Esophagus squamous epithelium (tissue), 5 donors: Measurements from ENCODE around the gene CAPN2. TPM values are rescaled to one million over a fixed set of nuclear protein-coding genes. Genes with fewer than 3 reads are reported as not detected.

Source experiments
- DNase-seq: peaks from one replicate; lab custom pipeline; 2025; lab: John Stamatoyannopoulos, UW
- H3K27ac ChIP-seq, 4 donors: fragments of 200-600 bp; sonication (generic); one replicate each; pipeline ENCODE4 v1.5.1; 2016 to 2019; ENCODE audit warnings: mild to moderate bottlenecking in 1 of 4
- H3K27me3 ChIP-seq, 4 donors: fragments of 200-600 bp; sonication (generic); 1 replicate in 3 of 4; 2 replicates in 1 of 4; pipeline versions ENCODE4 v1.5.1 to v1.6.0; 2017 to 2021; ENCODE audit warnings: antibody characterized with exemption in 1 of 4
- H3K36me3 ChIP-seq, 3 donors: fragments of 200-600 bp; sonication (generic); one replicate each; pipeline ENCODE4 v1.5.1; 2016 to 2019
- H3K4me1 ChIP-seq, 3 donors: fragments of 200-600 bp; sonication (generic); one replicate each; pipeline ENCODE4 v1.5.1; 2017 to 2019
- H3K4me3 ChIP-seq, 4 donors: fragments of 200-600 bp; sonication (generic); 1 replicate in 3 of 4; 2 replicates in 1 of 4; pipeline ENCODE4 v1.5.1; 2016 to 2019; ENCODE audit warnings: mild to moderate bottlenecking in 2 of 4, moderate library complexity in 1 of 4
- H3K9me3 ChIP-seq, 3 donors: fragments of 200-600 bp; sonication (generic); one replicate each; pipeline ENCODE4 v1.5.1; 2016 to 2019
- CTCF ChIP-seq, 6 experiments: fragments of 450-650 bp in 4 of 6; fragments of 200-600 bp in 2 of 6; sonication (generic) in 2 of 6; IDR thresholded peaks; one replicate each; pipeline ENCODE4 v1.5.1; 2016 to 2019; ENCODE audit warnings: antibody characterized with exemption in 6 of 6, mild to moderate bottlenecking in 4 of 6, moderate library complexity in 4 of 6
- POLR2A ChIP-seq, 4 donors: fragments of 450-650 bp; IDR thresholded peaks; one replicate each; pipeline ENCODE4 v1.6.1; 2017; ENCODE audit warnings: antibody characterized with exemption in 4 of 4, mild to moderate bottlenecking in 4 of 4, moderate library complexity in 3 of 4
- WGBS, 2 donors: methylation state at CpG; one replicate each; pipeline ENCODE4 v1.1.5; 2018; 5-methylcytosine and 5-hydroxymethylcytosine counted together
- intact Hi-C: fragments of 100-400 bp; cut with DNase I; formaldehyde crosslinking; loops from one replicate; pipeline ENCODE4 v1.15.0; 2022
- total RNA-seq, 4 donors: library from RNA; depleted of rRNA; stranded (reverse); fragments of >200 nt; gene quantifications; one replicate each; pipeline ENCODE4 v1.1.0, GENCODE V29; 2016
- donor health status: DM: yes; HTN: yes; CAD: no.

Gene CAPN2
- total RNA-seq, 4 donors from 2014 or later = 145 to 234 (median 177) TPM

- intact Hi-C loops = no loop called here
- TF ChIP-seq POLR2A (IDR thresholded peaks at IDR 0.05) = no peak
- TF ChIP-seq CTCF (IDR thresholded peaks at IDR 0.05) = no peak
- Histone ChIP-seq H3K4me1 (peaks cover 0 to 10% (median 0%) of the 10 kb centered on the region in 3 donors), H3K9me3 (no peaks in the 10 kb centered on the region), H3K27ac (no peak overlapping the region), H3K27me3 (no peaks in the 10 kb centered on the region), H3K4me3 (no peak overlapping the region), H3K36me3 (peaks cover 32 to 100% (median 73%) of the 10 kb centered on the region in 3 donors)
- WGBS, 2 donors = 86 to 89% methylated on average over 10 to 13 of the region's 13 CpGs
- DNase-seq = no peak
Measured at GRCh38 chr1:223759273-223759672, 46.9 kb downstream of the CAPN2 start.

GRCh38 chr1:223760833-223761232, 48.5 kb downstream of the CAPN2 start:
- Histone ChIP-seq H3K4me1 (peaks cover 0 to 10% (median 0%) of the 10 kb centered on the region in 3 donors), H3K9me3 (no peaks in the 10 kb centered on the region), H3K36me3 (peaks cover 23 to 100% (median 64%) of the 10 kb centered on the region in 3 donors), H3K27ac (no peak overlapping the region), H3K27me3 (no peaks in the 10 kb centered on the region), H3K4me3 (no peak overlapping the region)
- no peak for DNase-seq
- intact Hi-C loops = no loop called here
- WGBS, 2 donors = 83 to 84% methylated on average over 6 of the region's 6 CpGs
- no peak for TF ChIP-seq POLR2A (IDR thresholded peaks at IDR 0.05)
- TF ChIP-seq CTCF (IDR thresholded peaks at IDR 0.05) = no peak

GRCh38 chr1:223761411-223761810, 49.1 kb downstream of the CAPN2 start:
- peaks cover 21 to 100% (median 60%) of the 10 kb centered on the region in 3 donors for H3K36me3 ChIP-seq
- no peaks in the 10 kb centered on the region for H3K27me3 ChIP-seq
- TF ChIP-seq CTCF (IDR thresholded peaks at IDR 0.05) (no peak), POLR2A (IDR thresholded peaks at IDR 0.05) (no peak)
- peaks cover 0 to 8% (median 0%) of the 10 kb centered on the region in 3 donors for H3K4me1 ChIP-seq
- intact Hi-C loops = no loop called here
- H3K4me3 ChIP-seq = no peak overlapping the region
- 84 to 86% methylated on average over 6 to 7 of the region's 7 CpGs for WGBS, 2 donors
- no peaks in the 10 kb centered on the region for H3K9me3 ChIP-seq
- DNase-seq = no peak
- no peak overlapping the region for H3K27ac ChIP-seq

GRCh38 chr1:223763251-223763650, 50.9 kb downstream of the CAPN2 start:
- H3K27me3 ChIP-seq = no peaks in the 10 kb centered on the region
- H3K4me1 ChIP-seq = no peaks in the 10 kb centered on the region
- intact Hi-C loops = no loop called here
- DNase-seq = no peak
- no peak overlapping the region for H3K27ac ChIP-seq
- no peak for TF ChIP-seq POLR2A (IDR thresholded peaks at IDR 0.05)
- H3K9me3 ChIP-seq = no peaks in the 10 kb centered on the region
- WGBS, 2 donors = 90 to 94% methylated on average over 5 of the region's 5 CpGs
- H3K4me3 ChIP-seq = no peak overlapping the region
- peaks cover 21 to 90% (median 52%) of the 10 kb centered on the region in 3 donors for H3K36me3 ChIP-seq

- no peak overlapping the region for H3K4me3 ChIP-seq
- H3K4me1 ChIP-seq = no peaks in the 10 kb centered on the region
- TF ChIP-seq CTCF (IDR thresholded peaks at IDR 0.05) = no peak
- no peak for TF ChIP-seq POLR2A (IDR thresholded peaks at IDR 0.05)
- peaks cover 21 to 86% (median 46%) of the 10 kb centered on the region in 3 donors for H3K36me3 ChIP-seq
- H3K27ac ChIP-seq = no peak overlapping the region
- no peaks in the 10 kb centered on the region for H3K27me3 ChIP-seq
- intact Hi-C loops = no loop called here
- 80 to 86% methylated on average over 1 to 3 of the region's 5 CpGs for WGBS, 2 donors
- no peaks in the 10 kb centered on the region for H3K9me3 ChIP-seq
- no peak for DNase-seq
Measured at GRCh38 chr1:223763881-223764280, 51.5 kb downstream of the CAPN2 start.
